Measurements from ENCODE around the gene KCND3. TPM values are rescaled to one million over a fixed set of nuclear protein-coding genes. Genes with fewer than 3 reads are reported as not detected.

The KCND3 gene
- under 0.01 and 0.03 TPM in 2 replicates for total RNA-seq
- polyA plus RNA-seq (2012) = 0.09 TPM

DNA sequence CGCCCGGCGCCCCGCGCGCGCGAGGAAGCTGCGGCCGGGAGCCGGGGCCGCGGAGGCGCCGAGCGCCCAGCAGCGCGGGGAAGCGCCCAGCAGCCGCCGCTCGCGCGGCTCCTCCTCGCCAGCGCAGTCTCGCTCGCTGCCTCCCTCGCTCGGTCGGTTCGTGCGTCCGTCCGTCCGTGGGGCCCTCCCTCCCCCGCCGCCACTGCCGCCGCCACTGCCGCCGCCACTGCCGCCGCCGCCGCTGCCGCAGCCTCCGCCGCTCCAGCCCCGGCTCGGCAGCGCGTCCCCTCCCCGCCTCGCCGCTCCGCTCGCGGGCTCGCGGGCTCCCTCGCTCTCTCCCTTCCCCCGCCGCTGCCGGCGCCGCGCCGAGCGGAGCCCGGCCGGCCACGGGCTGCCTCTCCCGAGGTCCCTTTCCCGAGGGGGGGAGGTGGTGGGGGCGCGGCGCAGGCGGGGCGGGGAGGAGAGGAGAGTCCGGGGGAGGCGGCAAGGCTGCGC, at the start of gene KCND3:
TSS of gene KCND3 (minus strand) at position 138 of the 495 bp plus-strand sequence.
- peak; percentile 15 for DNase-seq (ENCODE audit: low read depth)

DNA sequence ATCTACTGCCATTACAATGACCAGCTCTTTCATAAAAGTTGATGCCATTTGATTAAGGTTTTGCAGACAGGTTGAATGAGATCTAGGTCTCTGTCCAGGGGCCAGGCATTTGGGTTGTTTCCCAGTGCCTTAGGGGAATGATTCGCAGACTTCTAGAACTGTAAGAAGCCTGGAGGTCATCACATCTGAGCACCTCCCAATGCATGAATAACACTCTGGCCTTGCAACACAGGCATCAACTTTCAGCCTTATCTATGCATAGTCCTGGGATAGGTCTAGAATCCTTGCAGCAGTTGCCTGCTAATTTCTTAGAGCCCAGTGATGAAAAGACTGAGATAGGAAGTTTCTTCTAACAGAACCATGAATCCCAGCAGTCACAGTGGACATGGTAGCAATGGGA, 44.8 kb upstream of the KCND3 start:
- no peak for DNase-seq (ENCODE audit: low read depth)

DNA sequence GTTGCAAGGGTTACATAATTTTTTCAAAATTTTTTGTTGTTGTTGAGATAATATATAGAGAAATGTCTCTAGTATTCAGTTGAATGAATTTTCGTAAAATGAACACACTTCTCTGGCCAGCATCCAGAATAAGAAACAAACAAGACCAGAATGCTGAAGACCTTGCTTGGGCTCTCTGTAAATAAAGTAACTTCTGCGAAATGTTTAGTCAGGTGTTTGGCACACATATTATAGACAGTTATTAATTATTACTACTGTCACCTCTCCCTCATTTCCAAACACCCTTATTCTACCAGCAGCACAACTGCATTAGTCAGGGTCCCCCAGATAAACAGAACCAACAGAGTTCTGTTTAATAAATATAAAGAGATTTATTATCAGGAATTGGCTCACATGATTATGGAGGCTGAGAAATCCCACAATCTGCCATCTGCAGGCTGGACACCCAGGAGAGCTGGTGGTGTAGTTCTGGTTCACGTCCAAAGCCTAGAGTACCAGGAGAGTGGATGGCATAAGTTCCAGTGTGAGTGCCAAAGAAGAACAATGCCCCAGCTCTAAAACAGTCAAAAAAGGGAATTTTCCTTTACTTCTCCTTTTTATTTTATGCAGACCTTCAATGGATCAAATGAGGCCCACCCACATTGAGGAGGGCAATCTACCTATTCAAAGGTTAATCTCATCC, 44.1 kb upstream of the KCND3 start:
- DNase-seq (ENCODE audit: low read depth) = no peak

DNA sequence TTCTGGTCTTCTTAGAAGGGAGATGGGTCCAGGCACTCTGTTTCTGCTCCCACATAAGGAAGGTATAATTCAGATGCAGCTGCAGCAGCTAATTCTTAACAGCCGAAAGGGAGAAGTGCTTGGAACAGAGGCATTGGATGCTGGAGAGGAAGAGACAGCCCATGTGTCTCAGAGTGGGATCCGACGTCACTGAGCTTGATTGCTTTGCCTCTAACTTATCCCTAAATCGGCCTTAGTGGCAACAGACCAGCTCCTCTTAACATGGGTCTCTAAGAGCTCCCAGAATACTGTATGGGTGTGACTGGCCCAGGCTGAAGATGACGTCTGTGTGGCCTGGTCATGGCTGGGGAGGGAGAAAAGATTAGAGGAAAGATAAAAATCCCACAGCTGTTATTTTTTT, 40.7 kb upstream of the KCND3 start:
- DNase-seq (ENCODE audit: low read depth) = no peak

DNA sequence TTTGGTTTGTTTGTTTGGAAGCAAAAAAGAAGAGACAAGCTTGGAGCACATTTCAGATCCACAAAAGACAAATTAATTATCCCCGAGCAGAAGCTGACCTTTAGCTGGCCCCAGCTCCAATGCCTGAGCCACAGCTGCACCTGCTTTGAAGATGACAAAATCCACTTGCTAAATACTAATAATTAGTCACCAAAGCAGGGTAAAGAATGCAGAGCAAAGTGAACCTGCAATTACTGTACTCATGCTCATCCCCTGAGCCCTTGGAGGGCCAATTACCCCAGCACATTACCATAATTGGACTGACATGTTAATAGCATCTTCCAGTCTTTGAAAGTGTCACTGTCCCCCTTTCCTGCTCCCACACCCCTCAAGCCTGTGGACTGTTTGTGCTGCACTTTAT, 38.2 kb upstream of the KCND3 start:
- DNase-seq (ENCODE audit: low read depth) = peak; percentile 4

DNA sequence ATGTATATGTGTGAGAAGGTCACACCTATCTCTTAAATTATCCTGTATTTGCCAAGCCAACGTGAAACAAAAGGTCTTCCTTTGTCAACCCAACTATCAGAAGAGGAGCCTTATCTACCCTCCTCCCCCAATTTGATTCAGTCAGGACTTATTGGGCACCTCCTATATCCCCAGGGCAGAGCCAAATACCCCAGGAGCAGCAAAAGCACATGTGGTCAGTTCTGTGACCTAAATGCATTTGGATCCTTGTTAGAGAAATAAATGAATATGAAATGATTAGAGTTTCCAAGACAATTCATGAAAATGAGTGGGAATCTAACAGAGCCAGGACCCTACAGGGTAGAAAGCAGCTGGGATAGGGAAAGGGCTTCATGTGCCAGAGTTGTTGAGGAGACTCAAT, 37.0 kb upstream of the KCND3 start:
- DNase-seq (ENCODE audit: low read depth) = no peak

DNA sequence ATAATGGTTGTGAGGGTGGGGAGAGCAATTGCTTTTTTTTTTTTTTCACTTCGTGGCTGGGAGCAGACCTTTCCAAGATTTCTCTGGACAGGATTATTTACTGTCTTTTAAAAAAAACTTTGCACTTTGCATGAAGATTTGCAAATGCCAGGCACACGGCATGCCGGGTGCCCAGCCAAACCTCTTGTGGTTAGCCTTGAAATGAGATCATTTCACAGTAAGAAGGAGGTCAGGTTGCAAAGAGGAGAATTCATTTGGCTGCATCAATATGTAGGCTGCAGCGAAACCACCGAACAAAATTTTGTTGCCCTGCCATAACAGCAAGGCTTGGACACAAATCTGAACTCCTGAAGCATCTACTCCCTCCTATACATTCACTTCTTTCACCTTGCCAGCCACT, 36.5 kb upstream of the KCND3 start:
- peak; percentile 50 for DNase-seq (ENCODE audit: low read depth)

DNA sequence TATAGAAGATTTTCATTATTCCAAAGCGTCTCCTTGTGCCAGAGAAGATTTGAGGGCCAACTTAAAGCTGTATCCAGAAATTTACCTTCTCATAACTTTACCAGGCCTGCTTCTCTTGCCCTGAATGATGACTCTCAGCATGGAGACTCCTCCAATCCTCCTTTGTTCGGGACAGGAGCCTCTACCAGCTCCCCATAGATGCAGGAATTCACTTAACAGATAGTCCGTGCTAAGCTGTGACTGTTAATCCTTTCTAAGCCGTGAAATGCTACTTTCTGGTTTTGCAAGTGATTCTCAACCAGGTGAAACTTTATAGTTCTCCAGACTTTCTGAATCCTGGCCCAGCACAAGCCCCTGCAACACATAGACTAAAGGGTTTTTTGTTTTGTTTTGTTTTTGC, 31.8 kb upstream of the KCND3 start:
- no peak for DNase-seq (ENCODE audit: low read depth)

DNA sequence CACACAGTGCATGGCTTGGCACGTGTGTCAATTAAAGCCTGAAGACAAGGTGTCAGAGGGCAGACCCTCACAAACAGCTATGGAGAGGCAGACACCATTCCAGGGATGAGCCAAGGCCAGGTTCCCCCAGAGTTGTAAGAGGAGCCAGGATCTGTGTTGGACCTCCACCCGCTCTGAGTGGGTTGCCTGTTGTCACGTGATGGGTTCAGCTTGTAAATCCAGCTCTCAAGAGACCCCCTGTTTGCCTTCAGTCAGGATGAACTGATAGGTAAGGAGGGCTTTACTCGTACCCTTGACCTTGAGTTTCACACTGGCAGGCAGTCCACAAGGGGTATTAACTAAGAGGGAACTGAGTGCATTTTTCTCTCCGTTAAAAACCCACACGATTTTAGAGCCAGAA, 27.7 kb upstream of the KCND3 start:
- DNase-seq (ENCODE audit: low read depth) = no peak

DNA sequence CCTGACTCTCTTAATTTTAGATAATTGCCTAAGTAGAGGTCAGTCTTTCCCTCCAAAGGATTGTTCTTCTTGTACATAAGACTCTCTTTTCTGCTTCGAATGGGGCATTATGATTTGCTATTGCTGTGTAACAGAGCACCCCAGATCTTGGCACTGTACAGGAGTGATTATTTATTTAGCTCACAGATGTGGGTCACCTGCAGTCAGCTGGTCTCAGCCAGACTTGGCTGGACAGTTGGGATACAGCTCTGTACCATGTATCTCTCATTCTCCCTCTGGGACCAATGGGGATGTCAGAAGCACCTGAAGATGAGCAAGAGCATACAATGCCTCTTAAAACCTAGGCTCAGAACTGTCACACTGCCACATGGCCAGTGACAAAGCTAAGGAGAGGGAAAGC, 23.4 kb upstream of the KCND3 start:
- no peak for DNase-seq (ENCODE audit: low read depth)

DNA sequence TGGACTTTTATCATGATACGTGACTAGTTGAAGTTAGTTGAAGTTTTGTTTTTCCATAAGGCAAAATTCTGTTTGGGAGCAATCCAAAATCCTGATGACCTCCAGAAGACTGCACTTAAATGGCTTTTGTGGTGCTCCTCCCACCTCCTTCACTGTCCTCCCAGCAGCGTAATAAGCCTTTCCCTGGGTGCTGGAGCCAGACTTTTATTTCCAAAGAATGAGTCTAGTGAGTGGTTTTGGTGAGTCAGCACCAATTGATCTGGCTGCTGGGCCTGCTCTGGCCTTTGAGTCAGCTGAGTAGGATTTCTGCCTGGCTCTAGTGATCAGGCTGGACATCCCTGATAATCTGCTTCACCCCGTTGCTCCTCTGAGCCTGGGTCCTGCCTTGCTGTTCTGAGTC, 21.7 kb upstream of the KCND3 start:
- peak; percentile 23 for DNase-seq (ENCODE audit: low read depth)

DNA sequence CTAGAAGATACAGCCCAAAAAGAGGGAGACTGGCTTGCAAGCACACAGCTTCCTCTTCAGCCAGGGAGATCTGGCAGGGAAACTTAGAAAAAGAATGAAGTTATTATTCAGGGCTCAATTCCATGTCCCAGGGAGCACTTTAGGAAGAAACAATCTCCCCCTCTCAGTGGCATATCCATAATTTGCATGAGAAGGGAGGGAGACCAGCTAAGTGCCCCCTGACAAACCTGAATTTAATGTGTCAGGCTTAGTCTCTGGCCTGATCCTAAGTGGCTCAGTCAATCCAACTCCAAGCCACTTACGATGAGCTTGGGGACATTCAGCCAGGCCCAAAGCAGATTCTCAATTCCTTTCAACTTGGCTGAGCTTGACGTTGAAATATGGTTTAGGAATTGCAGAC, 17.7 kb upstream of the KCND3 start:
- no peak for DNase-seq (ENCODE audit: low read depth)

DNA sequence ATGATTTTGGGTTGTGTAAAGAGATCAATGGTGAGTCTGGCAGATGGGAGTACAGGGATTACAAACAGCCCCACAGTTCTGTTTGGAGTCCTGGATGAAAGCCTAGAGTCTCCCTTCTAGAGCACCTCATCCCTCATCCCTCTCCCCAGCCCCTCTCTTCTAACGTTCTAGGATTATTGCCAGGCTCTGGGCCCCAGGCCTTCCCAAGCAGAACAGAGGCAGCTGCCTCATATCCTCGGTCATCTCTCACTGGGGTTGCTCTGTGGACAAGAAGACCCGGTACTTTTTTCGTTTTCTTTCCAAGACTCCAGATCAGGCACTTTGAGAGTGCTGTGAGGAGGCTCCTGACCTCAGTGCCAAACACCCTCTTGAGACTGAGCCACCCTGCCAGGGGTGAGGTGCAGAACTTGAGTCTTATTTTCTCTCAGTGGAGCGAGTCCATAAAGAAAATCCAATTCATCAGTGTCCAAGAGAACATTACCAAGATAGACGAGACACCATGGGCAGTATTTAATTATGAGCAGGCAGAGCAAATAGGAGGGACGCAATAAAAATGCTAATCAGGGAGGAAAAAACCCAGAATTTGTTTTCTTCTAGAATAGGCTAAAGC, 17.1 kb upstream of the KCND3 start:
- no peak for DNase-seq (ENCODE audit: low read depth)

DNA sequence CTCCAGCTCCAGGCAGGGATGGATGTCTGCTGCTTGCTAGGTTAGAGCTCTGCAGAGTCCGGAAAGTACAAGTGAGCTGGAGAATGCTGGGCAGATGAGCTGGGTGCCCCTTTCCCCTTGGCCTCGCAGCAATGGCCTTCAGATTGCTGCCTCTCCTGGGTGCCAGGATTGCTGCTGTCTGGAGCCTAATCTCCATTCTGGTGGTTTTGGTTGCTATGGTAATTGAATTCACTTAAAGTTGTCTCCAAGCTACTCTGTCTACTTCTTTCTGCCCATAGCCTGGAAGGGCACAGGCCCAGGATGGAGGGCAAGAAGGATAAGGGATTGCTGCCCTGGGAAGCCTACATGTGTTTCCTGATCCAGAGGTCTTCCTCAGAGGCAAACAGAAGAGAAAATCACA, 14.6 kb upstream of the KCND3 start:
- DNase-seq (ENCODE audit: low read depth) = no peak

DNA sequence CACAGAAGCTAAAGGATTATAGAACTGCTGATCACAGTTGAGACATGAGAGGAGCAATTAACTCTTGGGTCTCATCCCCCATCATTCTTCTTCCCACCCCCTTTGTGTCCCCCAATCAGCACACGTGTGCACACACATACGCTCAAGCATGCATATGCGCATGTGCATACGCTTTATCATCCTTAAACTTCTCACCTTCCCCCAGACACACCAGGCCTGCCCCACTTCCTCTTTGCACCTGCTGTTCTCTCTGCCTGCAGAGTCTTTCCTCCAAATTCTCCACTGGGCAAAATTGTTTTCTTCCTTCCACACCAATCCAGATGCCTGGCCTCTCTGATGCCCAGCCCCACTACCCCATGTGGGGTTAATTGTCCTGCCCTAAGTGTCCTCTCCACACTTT, 13.0 kb upstream of the KCND3 start:
- DNase-seq (ENCODE audit: low read depth) = no peak

DNA sequence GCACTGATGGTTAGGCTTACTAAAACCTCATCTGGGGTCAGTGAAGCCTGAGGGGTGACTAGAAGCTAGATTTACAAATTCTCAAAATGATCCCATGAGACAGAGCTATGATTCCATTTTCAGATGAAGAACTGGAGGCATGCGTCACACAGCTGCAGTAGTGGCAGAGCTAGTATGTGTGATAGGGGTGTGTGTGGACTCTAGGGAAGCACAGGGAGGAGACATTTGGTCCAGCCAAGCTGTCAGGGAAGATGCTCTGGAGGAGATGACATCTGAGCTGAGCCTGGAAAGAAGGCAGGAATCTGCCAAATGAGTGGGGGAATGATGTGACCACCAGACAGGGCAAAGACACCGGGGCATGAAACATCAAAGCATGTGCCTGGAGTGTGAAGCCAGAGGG, 12.0 kb upstream of the KCND3 start:
- DNase-seq (ENCODE audit: low read depth) = no peak

DNA sequence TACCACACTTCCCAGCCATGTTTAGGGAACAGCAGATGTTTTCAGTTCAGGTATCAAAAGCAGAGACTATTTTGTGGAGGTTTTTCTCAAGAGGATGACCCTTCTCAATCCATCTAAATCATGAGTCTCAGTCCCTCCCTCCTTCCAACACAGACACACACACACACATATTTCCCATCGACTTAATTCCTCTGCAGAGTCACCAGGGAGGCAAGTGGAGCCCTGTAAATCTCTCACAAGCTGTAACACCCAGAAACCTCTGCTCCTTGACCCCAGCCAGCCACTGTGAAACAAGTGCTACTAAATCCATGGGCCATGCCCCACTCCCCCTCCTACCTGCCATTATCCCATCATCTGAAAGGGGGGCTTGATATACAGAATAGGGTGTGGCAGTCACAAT, 10.6 kb upstream of the KCND3 start:
- no peak for DNase-seq (ENCODE audit: low read depth)

DNA sequence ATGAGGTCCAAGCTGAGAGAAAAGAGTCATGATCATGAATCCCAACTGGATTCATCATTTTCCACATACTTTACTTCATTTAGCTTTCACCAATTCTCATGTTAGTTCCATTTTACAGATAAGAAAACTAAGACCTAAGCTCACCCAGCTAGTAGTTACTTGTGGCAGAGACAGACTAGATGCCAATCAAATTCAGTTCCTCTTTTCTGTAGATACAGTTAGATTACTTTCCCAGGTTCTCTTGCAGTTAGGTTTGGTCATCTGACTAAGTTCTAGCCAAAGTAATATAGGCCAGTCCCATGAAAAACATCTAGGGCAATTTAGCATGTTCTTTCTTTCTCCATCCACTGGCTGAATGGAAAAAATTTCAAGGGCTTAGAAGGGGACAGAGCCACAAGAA, 8.9 kb upstream of the KCND3 start:
- DNase-seq (ENCODE audit: low read depth) = no peak

DNA sequence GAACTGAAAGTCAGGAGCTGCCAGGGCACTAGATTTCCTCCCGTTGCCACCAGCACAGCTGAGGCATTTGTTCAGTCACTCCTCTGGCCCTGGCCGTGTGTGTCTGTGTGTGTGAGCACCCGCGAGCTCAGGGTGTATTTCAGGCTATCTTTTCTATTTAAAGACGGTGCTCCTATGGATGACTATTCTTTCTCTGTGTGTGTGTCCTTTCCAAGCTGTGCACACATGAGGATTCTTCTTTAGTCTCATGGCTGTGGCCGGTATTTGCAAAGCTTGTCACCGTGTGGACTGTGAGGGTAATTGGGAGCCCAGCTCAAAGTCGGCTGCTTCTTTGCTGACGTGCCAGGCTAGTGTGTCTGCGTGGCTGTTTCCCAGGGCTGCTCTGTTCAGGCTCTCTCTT, 3.0 kb upstream of the KCND3 start:
- no peak for DNase-seq (ENCODE audit: low read depth)

DNA sequence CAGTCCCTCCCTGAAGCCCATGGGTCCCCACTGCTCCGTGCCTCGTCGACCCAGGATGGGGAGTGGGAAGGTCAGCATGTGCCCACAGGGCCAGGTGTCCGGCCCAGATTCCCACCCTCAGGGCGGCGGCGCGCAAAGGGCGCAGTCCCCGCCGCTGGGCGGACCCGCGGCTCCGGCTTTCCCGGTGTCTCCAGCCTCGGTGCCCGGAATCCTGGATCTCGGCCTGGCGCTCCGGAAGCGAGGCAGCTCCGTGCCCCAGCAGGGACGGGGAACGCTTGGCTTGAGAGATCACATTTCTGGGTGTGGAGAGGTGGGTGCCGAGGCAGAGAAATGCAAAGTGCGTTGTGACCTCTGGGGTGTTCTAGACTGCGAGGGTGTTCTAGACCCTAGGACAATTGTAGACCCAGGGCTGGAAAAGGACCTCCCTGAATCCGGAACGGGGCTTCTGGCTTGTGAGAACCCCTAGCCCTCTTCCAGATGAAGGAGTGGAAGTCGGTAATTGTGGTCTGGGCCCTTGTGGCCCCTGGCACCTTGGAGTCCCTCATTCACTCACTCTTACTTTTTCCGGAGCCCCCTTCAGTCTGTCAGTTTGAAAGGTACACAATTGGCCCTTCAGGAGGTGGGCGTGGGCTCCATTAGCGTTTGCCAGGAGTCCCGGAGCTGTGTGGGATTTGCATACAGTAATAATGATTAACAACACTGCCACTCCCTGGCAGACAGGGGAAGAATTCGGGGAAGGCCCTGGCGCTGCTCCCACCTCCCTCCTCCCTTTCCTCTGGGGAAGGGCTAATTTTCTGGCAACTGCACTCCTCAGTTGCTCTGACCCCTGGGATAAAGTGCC, 1.6 kb upstream of the KCND3 start:
- peak; percentile 26 for DNase-seq (ENCODE audit: low read depth)

DNA sequence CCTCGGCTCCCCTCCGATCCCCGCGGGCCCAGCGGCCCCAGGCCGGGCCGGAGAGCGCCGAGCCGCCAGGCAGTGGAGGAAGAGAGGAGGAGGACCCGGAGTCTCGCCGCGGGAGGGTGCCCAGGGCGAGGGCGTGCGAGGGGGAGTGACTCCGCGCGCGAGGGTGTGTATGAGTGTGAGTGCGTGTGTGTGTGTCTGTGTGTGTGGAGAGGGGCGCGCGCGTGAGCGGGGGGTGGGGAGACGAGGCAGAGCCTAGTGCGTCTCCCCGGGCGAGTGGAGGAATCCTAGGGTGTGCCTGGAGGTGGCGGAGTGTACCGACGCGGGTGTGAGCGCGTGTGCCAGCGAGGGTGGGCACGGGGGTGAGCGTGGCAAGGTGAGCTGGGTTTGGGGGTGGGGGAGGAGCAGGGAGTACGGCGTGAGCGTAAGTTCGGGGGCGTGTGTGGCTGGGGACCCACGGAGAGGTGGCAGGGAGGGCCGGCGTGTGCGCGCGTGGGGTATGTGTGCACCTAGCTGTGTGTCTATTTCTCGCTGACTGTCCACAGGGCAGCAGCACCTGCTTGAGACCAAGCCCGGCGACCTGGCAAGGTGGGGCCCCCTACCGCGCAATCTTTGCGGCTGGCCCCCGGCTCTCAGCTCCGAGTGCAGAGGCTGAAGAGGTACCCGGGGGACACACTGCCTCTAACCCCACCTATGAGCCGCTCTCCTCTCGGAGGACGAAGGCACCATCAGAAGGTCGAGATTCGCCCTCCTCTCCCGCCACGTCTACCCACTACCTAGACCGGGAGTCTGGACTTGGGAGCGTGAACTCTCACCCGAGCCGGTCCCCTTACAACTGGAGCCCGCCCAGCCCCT, 784 bp upstream of the KCND3 start:
- peak; percentile 6 for DNase-seq (ENCODE audit: low read depth)

All from myocyte (in vitro differentiated cells).